HepG2 (cell line): ENCODE results near the gene TAPBP. TPM values are rescaled to one million over a fixed set of nuclear protein-coding genes. Genes with fewer than 3 reads are reported as not detected.

ENCODE experiments used
- DR1 ChIP-seq: sonication (generic); formaldehyde crosslinking; IDR thresholded peaks from 2 replicates; pipeline ENCODE4 v1.8.0; 2021; ENCODE audit warnings: mild to moderate bottlenecking, missing genetic modification reagents, inconsistent platforms
- DZIP1 ChIP-seq: sonication (generic); formaldehyde crosslinking; IDR thresholded peaks from 2 replicates; pipeline ENCODE4 v1.5.0; 2020; ENCODE audit warnings: mild to moderate bottlenecking, missing genetic modification reagents
- FOXP1 ChIP-seq, 2 experiments: fragments of 450-650 bp in 1 of 2; IDR thresholded peaks; 2 replicates each; pipeline ENCODE4 v1.6.1; 2017 to 2018; ENCODE audit warnings: antibody characterized with exemption in 1 of 2
- LBX2 ChIP-seq: sonication (generic); formaldehyde crosslinking; IDR thresholded peaks from 2 replicates; pipeline ENCODE4 v1.5.0; 2020; ENCODE audit warnings: missing genetic modification reagents, mild to moderate bottlenecking, borderline replicate concordance
- MAX ChIP-seq: IDR thresholded peaks from 2 replicates; pipeline ENCODE4 v1.6.1; 2012; ENCODE audit warnings: inconsistent platforms
- NFATC3 ChIP-seq: sonication (generic); formaldehyde crosslinking; IDR thresholded peaks from 2 replicates; pipeline ENCODE4 v1.5.1; 2020; ENCODE audit warnings: mild to moderate bottlenecking, missing genetic modification reagents
- PRDM4 ChIP-seq: sonication (generic); formaldehyde crosslinking; IDR thresholded peaks from 2 replicates; pipeline ENCODE4 v1.9.0; 2021; ENCODE audit warnings: missing genetic modification reagents, borderline replicate concordance
- RAD21 ChIP-seq: fragments of 450-650 bp; formaldehyde crosslinking; IDR thresholded peaks from 2 replicates; pipeline ENCODE4 v1.5.0; 2020; ENCODE audit warnings: mild to moderate bottlenecking
- SNAPC2 ChIP-seq: sonication (generic); formaldehyde crosslinking; IDR thresholded peaks from 2 replicates; pipeline ENCODE4 v1.8.1; 2022; ENCODE audit warnings: mild to moderate bottlenecking, missing genetic modification reagents
- SP2 ChIP-seq: sonication (generic); formaldehyde crosslinking; IDR thresholded peaks from 2 replicates; pipeline ENCODE4 v1.5.1; 2020; ENCODE audit warnings: mild to moderate bottlenecking, missing genetic modification reagents
- TFDP1 ChIP-seq: IDR thresholded peaks from 2 replicates; pipeline ENCODE4 v1.6.1; 2016; ENCODE audit warnings: missing compliant biosample characterization, missing genetic modification reagents, borderline replicate concordance
- TP53 ChIP-seq: sonication (generic); formaldehyde crosslinking; conservative IDR thresholded peaks from 2 replicates; pipeline ENCODE4 v1.4.0; 2020; ENCODE audit warnings: missing genetic modification reagents
- ZNF333 ChIP-seq: sonication (generic); formaldehyde crosslinking; IDR thresholded peaks from 2 replicates; pipeline ENCODE4 v1.4.0; 2020; ENCODE audit warnings: mild to moderate bottlenecking, missing genetic modification reagents, borderline replicate concordance
- ZNF496 ChIP-seq: sonication (generic); formaldehyde crosslinking; IDR thresholded peaks from 2 replicates; pipeline ENCODE4 v1.8.1; 2023; ENCODE audit warnings: mild to moderate bottlenecking, moderate library complexity, missing genetic modification reagents; ENCODE audit not compliant: insufficient replicate concordance
- ZNF773 ChIP-seq: sonication (generic); formaldehyde crosslinking; IDR thresholded peaks from 2 replicates; pipeline ENCODE4 v1.4.0; 2020; ENCODE audit warnings: missing genetic modification reagents, borderline replicate concordance
- ZSCAN22 ChIP-seq: sonication (generic); formaldehyde crosslinking; IDR thresholded peaks from 2 replicates; pipeline ENCODE4 v1.4.0; 2020; ENCODE audit warnings: mild to moderate bottlenecking, missing genetic modification reagents
- ZSCAN31 ChIP-seq: sonication (generic); formaldehyde crosslinking; IDR thresholded peaks from 2 replicates; pipeline ENCODE4 v1.5.0; 2020; ENCODE audit warnings: low read depth, mild to moderate bottlenecking, missing genetic modification reagents
- polyA plus RNA-seq, 8 experiments: library from polyadenylated mRNA; depleted of rRNA in 3 of 8; stranded (reverse) in 7 of 8; unstranded in 1 of 8; fragments of >200 nt; fragmentation: Illumina TruSeq in 4 of 8; extraction: Trizol in 4 of 8; gene quantifications; 2 replicates each; pipeline versions ENCODE4 v1.2.1 to v1.2.3, GENCODE V29; 2011 to 2016; ENCODE audit warnings: low read depth in 4 of 8, missing spikeins in 1 of 8, mixed read lengths in 1 of 8; ENCODE audit not compliant: insufficient read depth in 1 of 8
- total RNA-seq, 5 experiments: library from RNA; depleted of rRNA; stranded (reverse); fragments of >200 nt; fragmentation: Illumina TruSeq; extraction: Trizol; gene quantifications; 2 replicates each; pipeline ENCODE4 v1.2.3, GENCODE V29; 2016; ENCODE audit warnings: low read depth in 1 of 5

TAPBP gene
- total and polyA plus RNA-seq, 2 of the 13 experiments (the other 11 are each of a cell fraction or from before 2014, with no cell fraction given) = 27.4 to 32.3 TPM

- no peak for TF ChIP-seq TFDP1 (CRISPR knock-in tag)
- no peak for TF ChIP-seq ZSCAN22
- no peak for TF ChIP-seq ZNF333 (CRISPR knock-in tag)
- TF ChIP-seq SNAPC2 (CRISPR knock-in tag) = no peak
- TF ChIP-seq MAX = peak; percentile 65
- no peak for TF ChIP-seq PRDM4 (CRISPR knock-in tag)
- TF ChIP-seq ZSCAN31 = 0 out of 2 replicates have a peak, but pooled peaks have one; percentile 32
- TF ChIP-seq ZNF496 (CRISPR knock-in tag) = no peak
- TF ChIP-seq FOXP1 (IDR thresholded peaks at IDR 0.05) = no peak
- TF ChIP-seq FOXP1 (CRISPR knock-in tag; IDR thresholded peaks at IDR 0.05) = no peak
- no peak for TF ChIP-seq TP53 (CRISPR knock-in tag)
- 0 out of 2 replicates have a peak, but pooled peaks have one; percentile 29 for TF ChIP-seq LBX2 (CRISPR knock-in tag)
- no peak for TF ChIP-seq RAD21
- TF ChIP-seq NFATC3 (CRISPR knock-in tag) = no peak
- peak; percentile 66; the same call in 1 of the 2 replicates for TF ChIP-seq DR1 (CRISPR knock-in tag)
- TF ChIP-seq DZIP1 (CRISPR knock-in tag) = no peak
- no peak for TF ChIP-seq ZNF773
- peak; percentile 63 for TF ChIP-seq SP2 (CRISPR knock-in tag)
These were observed 4.0 kb upstream of the TAPBP start, which contains the start of gene ZBTB22 (continued) for GRCh38 chr6:33317669-33318425.
